Heart left ventricle (tissue), 16 donors: ENCODE results near the gene FAM98B. TPM values are rescaled to one million over a fixed set of nuclear protein-coding genes. Genes with fewer than 3 reads are reported as not detected.
A peak's percentile ranks its signal among the peaks of the same experiment; 100 is the strongest.

ENCODE experiments used
- ATAC-seq, 4 donors: fragments of 200-7000 bp; cut with Tn5 transposase; one replicate each; pipeline ENCODE4 v1.9.1; 2020 to 2022; ENCODE audit warnings: moderate library complexity in 4 of 4, mild to moderate bottlenecking in 3 of 4, moderate number of reproducible peaks in 1 of 4
- DNase-seq, 5 donors: peaks; one replicate each; pipeline ENCODE4 v3.0.0-alpha.2; 2020
- H3K27ac ChIP-seq, 12 donors: fragments of 200-600 bp; sonication (generic) in 4 of 12; one replicate each; pipeline versions ENCODE4 v1.5.0 to v1.8.0; 2016 to 2022; ENCODE audit warnings: mild to moderate bottlenecking in 2 of 12
- H3K27me3 ChIP-seq, 9 donors: fragments of 200-600 bp; sonication (generic) in 2 of 9; one replicate each; pipeline versions ENCODE4 v1.5.1 to v1.8.0; 2016 to 2022; ENCODE audit warnings: mild to moderate bottlenecking in 3 of 9
- H3K36me3 ChIP-seq, 9 donors: fragments of 200-600 bp; sonication (generic) in 2 of 9; one replicate each; pipeline versions ENCODE4 v1.5.0 to v1.8.0; 2018 to 2022; ENCODE audit warnings: mild to moderate bottlenecking in 2 of 9
- H3K4me1 ChIP-seq, 12 donors: fragments of 200-600 bp; sonication (generic) in 4 of 12; one replicate each; pipeline versions ENCODE4 v1.5.0 to v1.8.0; 2016 to 2022; ENCODE audit warnings: mild to moderate bottlenecking in 3 of 12
- H3K4me3 ChIP-seq, 12 donors: fragments of 200-600 bp; sonication (generic) in 4 of 12; one replicate each; pipeline versions ENCODE4 v1.5.0 to v1.8.0; 2017 to 2022; ENCODE audit warnings: mild to moderate bottlenecking in 9 of 12, moderate library complexity in 4 of 12
- H3K9me3 ChIP-seq, 12 donors: fragments of 200-600 bp; sonication (generic) in 4 of 12; one replicate each; pipeline versions ENCODE4 v1.5.0 to v1.8.0; 2016 to 2022; ENCODE audit warnings: mild to moderate bottlenecking in 1 of 12
- POLR2A ChIP-seq, 2 donors: fragments of 450-650 bp; IDR thresholded peaks; one replicate each; pipeline ENCODE4 v1.6.1; 2017; ENCODE audit warnings: antibody characterized with exemption in 2 of 2, mild to moderate bottlenecking in 2 of 2, moderate library complexity in 2 of 2
- WGBS, 4 donors: extraction: QIAGEN DNeasy Blood & Tissue Kit in 2 of 4; methylation state at CpG; one replicate each; pipeline versions ENCODE4 v1.1.5 to v1.1.7; 2013 to 2018; 5-methylcytosine and 5-hydroxymethylcytosine counted together
- intact Hi-C, 10 donors: fragments of 100-400 bp; cut with DNase I; formaldehyde crosslinking; loops; one replicate each; pipeline versions ENCODE4 v1.11.1 to v1.14.2; 2022
- polyA plus RNA-seq, 2 donors: library from polyadenylated mRNA; stranded (reverse); fragments of 200-250 nt; gene quantifications; one replicate each; pipeline ENCODE4 v1.2.3, GENCODE V29; 2013
- total RNA-seq, 9 donors: library from RNA; depleted of rRNA in 2 of 9; stranded (reverse); fragments of >200 nt in 2 of 9; fragmentation: NEBNext Ultra II Directional in 3 of 9; extraction: Animal tissue kit (Norgen Biotek cat#: 25700) in 3 of 9; gene quantifications; one replicate each; pipeline versions ENCODE4 v1.1.0 to v1.2.4, GENCODE V29; 2016 to 2023
- TF ChIP-seq, protein P1 (sequence below), 12 donors: fragments of 200-600 bp; sonication (generic) in 4 of 12; IDR thresholded peaks; one replicate each; pipeline versions ENCODE4 v1.5.0 to v1.8.0; 2018 to 2022; ENCODE audit warnings: antibody characterized with exemption in 12 of 12, mild to moderate bottlenecking in 5 of 12
- donor health status: ischemic (EF 13 %, LVEDD 7.1; RV severe dilation, severe dysfunction).
- donor health status: healthy with polysubstance abuse.
- donor health status: DM: no; HTN: yes; CAD: no.
- donor health status: DM: no; HTN: no; CAD: no.
- donor health status: ischemic (EF 25% LVEDD 6.9; RV normal size, moderate dysfunction).
- donor health status: ischemic (EF 25% LVEDD 5.7; RV mildly dilated, moderate dysfunction).
- donor health status: healthy.
- donor health status: DM: yes; HTN: yes; CAD: no.
- donor health status: ischemic (EF 35%, LVEDD 5.7; RV mildly dilated, moderate dysfunction).
- donor health status: nonischemic (EF 11% LVEDD 7.7; RV severe dilation, severe dysfunction).
- donor health status: DM: yes; HTN: yes; CAD: no.
- donor health status: PGD.
- donor health status: ischemic (EF 29% LVEDD 5.4; RV normal size, mild dysfunction).
- donor health status: nonischemic (EF 23%, LVEDD 6.1; RV moderate dilation, normal function).

FAM98B gene
- total and polyA plus RNA-seq, 11 donors = 7.8 to 29.4 (median 21.2) TPM

GRCh38 chr15:38438031-38438986 lies 15.6 kb upstream of the FAM98B start:
- intact Hi-C loops = no loop called here
- ATAC-seq (no peak), DNase-seq (no peak)
- H3K9me3 ChIP-seq = peaks cover 0 to 6% (median 0%) of the 10 kb centered on the region in 12 donors
- WGBS, 4 donors = 66 to 74% (median 68%) methylated on average over 2 of the region's 2 CpGs
- H3K27ac ChIP-seq = no peak overlapping the region
- H3K36me3 ChIP-seq = no peaks in the 10 kb centered on the region
- H3K4me1 ChIP-seq = peaks cover 0 to 8% (median 0%) of the 10 kb centered on the region in 12 donors
- TF ChIP-seq, protein P1, sequence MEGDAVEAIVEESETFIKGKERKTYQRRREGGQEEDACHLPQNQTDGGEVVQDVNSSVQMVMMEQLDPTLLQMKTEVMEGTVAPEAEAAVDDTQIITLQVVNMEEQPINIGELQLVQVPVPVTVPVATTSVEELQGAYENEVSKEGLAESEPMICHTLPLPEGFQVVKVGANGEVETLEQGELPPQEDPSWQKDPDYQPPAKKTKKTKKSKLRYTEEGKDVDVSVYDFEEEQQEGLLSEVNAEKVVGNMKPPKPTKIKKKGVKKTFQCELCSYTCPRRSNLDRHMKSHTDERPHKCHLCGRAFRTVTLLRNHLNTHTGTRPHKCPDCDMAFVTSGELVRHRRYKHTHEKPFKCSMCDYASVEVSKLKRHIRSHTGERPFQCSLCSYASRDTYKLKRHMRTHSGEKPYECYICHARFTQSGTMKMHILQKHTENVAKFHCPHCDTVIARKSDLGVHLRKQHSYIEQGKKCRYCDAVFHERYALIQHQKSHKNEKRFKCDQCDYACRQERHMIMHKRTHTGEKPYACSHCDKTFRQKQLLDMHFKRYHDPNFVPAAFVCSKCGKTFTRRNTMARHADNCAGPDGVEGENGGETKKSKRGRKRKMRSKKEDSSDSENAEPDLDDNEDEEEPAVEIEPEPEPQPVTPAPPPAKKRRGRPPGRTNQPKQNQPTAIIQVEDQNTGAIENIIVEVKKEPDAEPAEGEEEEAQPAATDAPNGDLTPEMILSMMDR (IDR thresholded peaks at IDR 0.05) = no peak
- no peak for TF ChIP-seq POLR2A (IDR thresholded peaks at IDR 0.05)
- H3K4me3 ChIP-seq = no peak overlapping the region
- H3K27me3 ChIP-seq = peaks cover 0 to 8% (median 0%) of the 10 kb centered on the region in 9 donors

DNA sequence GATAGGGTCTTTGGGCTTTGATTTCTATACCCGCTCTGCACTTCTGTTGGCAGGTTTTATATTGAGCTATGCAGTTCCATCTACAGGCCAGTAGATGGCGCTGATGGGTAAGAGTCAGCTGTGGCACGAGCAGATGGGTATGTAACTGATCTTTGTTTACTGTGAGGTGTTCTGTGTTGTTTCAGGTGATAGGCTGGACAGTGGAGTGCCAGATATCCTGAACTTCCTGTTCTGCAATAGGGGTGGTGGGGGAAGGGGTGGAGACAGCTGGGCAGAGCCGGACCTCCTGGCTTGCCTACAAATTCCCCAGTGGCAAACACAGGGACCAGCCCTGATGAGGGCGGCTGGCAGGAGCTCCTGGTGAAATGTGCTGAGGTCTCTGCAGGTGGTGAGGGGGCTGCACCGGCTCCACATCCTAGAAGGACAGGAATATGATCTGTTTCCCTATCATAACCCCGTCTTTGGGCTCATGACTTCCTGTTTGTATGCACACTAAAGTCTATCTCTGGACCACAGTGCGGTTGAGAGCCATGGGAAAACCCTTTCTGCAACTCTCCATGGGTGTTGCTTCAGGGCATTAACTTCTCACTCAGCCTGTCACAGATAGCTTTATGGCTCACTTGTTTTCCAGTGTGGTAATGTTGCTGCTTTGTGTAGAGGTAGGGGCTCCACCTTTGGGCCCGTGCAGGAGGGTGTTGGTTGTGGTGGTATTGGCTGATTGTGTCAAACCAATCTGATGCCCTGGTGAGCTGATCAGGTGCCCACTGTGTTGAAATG lies 13.4 kb upstream of the FAM98B start:
- peak; percentile 55 to 82 (median 80) for ATAC-seq
- 17 to 33% (median 26%) methylated on average over 7 to 9 of the region's 9 CpGs for WGBS, 4 donors
- DNase-seq = peak in 4 of 5 donors; percentile 16 to 30 (median 28)
- TF ChIP-seq, protein P1 (IDR thresholded peaks at IDR 0.05) = peak; percentile 80 to 95 (median 92)
- TF ChIP-seq POLR2A (IDR thresholded peaks at IDR 0.05) = no peak
- Histone ChIP-seq H3K9me3 (peaks cover 0 to 6% (median 0%) of the 10 kb centered on the region in 12 donors), H3K36me3 (no peaks in the 10 kb centered on the region), H3K4me1 (peaks cover 0 to 8% (median 0%) of the 10 kb centered on the region in 12 donors), H3K27me3 (peaks cover 0 to 8% (median 0%) of the 10 kb centered on the region in 9 donors), H3K27ac (no peak overlapping the region), H3K4me3 (no peak overlapping the region)
- intact Hi-C loops = loop anchor here (2.0 to 10.0 kb wide), 7 partner anchors 124 to 257 kb away; partner anchors contain the start of gene RASGRP1 (in 1 of the 10)

- H3K36me3 ChIP-seq = no peaks in the 10 kb centered on the region
- peak in 1 of 4 donors; percentile 15 for ATAC-seq
- intact Hi-C loops = loop anchor here (2.0 to 10.0 kb wide), 7 partner anchors 124 to 256 kb away; partner anchors contain the start of gene RASGRP1 (in 1 of the 10)
- TF ChIP-seq POLR2A (IDR thresholded peaks at IDR 0.05) = no peak
- TF ChIP-seq, protein P1 (IDR thresholded peaks at IDR 0.05) = no peak
- WGBS, 4 donors = 87 to 95% (median 92%) methylated on average over 2 to 3 of the region's 3 CpGs
- no peak overlapping the region for H3K4me3 ChIP-seq
- no peak overlapping the region for H3K27ac ChIP-seq
- no peak for DNase-seq
- H3K27me3 ChIP-seq = peaks cover 0 to 6% (median 0%) of the 10 kb centered on the region in 9 donors
- peaks cover 0 to 6% (median 0%) of the 10 kb centered on the region in 12 donors for H3K9me3 ChIP-seq
- H3K4me1 ChIP-seq = peaks cover 0 to 8% (median 0%) of the 10 kb centered on the region in 12 donors
These were observed 12.8 kb upstream of the FAM98B start for GRCh38 chr15:38441130-38441519.
